Measurements from ENCODE around the gene GATAD2B. TPM values are rescaled to one million over a fixed set of nuclear protein-coding genes. Genes with fewer than 3 reads are reported as not detected.
"Not testable (repeated sequence)": the region's sequence is repeated elsewhere in the genome, so short reads cannot be mapped to it uniquely, and the experiment has no call there.

Gene GATAD2B
- total RNA-seq, 2 donors from 2014 or later = 47.8 to 51.1 TPM

- H3K27ac Mint-ChIP-seq = peak overlapping the region; percentile 12
- ATAC-seq (replicated peaks) = no peak
- H3K36me3 Mint-ChIP-seq (ENCODE audit: low read depth) = peaks cover 43% of the 10 kb centered on the region
- no peaks in the 10 kb centered on the region for H3K9me3 Mint-ChIP-seq
- no peak overlapping the region for H3K4me3 Mint-ChIP-seq
- no peaks in the 10 kb centered on the region for H3K27me3 Mint-ChIP-seq
- H3K4me1 Mint-ChIP-seq = no peaks in the 10 kb centered on the region
These were observed 6.7 kb upstream of the GATAD2B start for GRCh38 chr1:153929426-153929825.

- H3K27me3 Mint-ChIP-seq = no peaks in the 10 kb centered on the region
- ATAC-seq (replicated peaks) = no peak
- H3K36me3 Mint-ChIP-seq (ENCODE audit: low read depth) = peaks cover 37% of the 10 kb centered on the region
- H3K9me3 Mint-ChIP-seq = no peaks in the 10 kb centered on the region
- H3K27ac Mint-ChIP-seq = peak overlapping the region; percentile 12
- H3K4me1 Mint-ChIP-seq = no peaks in the 10 kb centered on the region
- H3K4me3 Mint-ChIP-seq = no peak overlapping the region
These were observed 6.1 kb upstream of the GATAD2B start for GRCh38 chr1:153928791-153929341.

GRCh38 chr1:153928245-153928644 is 5.5 kb upstream of the GATAD2B start:
- no peak overlapping the region for H3K4me3 Mint-ChIP-seq
- H3K27me3 Mint-ChIP-seq = no peaks in the 10 kb centered on the region
- peaks cover 39% of the 10 kb centered on the region for H3K36me3 Mint-ChIP-seq (ENCODE audit: low read depth)
- no peaks in the 10 kb centered on the region for H3K4me1 Mint-ChIP-seq
- no peaks in the 10 kb centered on the region for H3K9me3 Mint-ChIP-seq
- H3K27ac Mint-ChIP-seq = peak overlapping the region; percentile 20
- ATAC-seq (replicated peaks) = no peak

- H3K4me3 Mint-ChIP-seq = no peak overlapping the region
- no peak for ATAC-seq (replicated peaks)
- no peak overlapping the region for H3K27ac Mint-ChIP-seq
- no peaks in the 10 kb centered on the region for H3K27me3 Mint-ChIP-seq
- H3K9me3 Mint-ChIP-seq = no peaks in the 10 kb centered on the region
- H3K4me1 Mint-ChIP-seq = peaks cover 3% of the 10 kb centered on the region
- H3K36me3 Mint-ChIP-seq (ENCODE audit: low read depth) = peaks cover 33% of the 10 kb centered on the region
These were observed 3.6 kb upstream of the GATAD2B start for GRCh38 chr1:153926405-153926804.

GRCh38 chr1:153922076-153922971 is 448 bp downstream of the GATAD2B start:
- Mint-ChIP-seq H3K36me3 (ENCODE audit: low read depth) (peaks cover 43% of the 10 kb centered on the region), H3K4me1 (peaks cover 21% of the 10 kb centered on the region), H3K27me3 (no peaks in the 10 kb centered on the region), H3K27ac (peak overlapping the region; percentile 92), H3K4me3 (peak overlapping the region; percentile 96), H3K9me3 (no peaks in the 10 kb centered on the region)
- peak; percentile 20 for ATAC-seq (replicated peaks)

GRCh38 chr1:153921803-153922075 is 1.0 kb downstream of the GATAD2B start:
- Mint-ChIP-seq H3K36me3 (ENCODE audit: low read depth) (peaks cover 44% of the 10 kb centered on the region), H3K9me3 (no peaks in the 10 kb centered on the region), H3K4me3 (peak overlapping the region; percentile 96), H3K4me1 (peaks cover 21% of the 10 kb centered on the region), H3K27me3 (no peaks in the 10 kb centered on the region), H3K27ac (peak overlapping the region; percentile 92)
- no peak for ATAC-seq (replicated peaks)

GRCh38 chr1:153921080-153921802 is 1.5 kb downstream of the GATAD2B start:
- peak overlapping the region; percentile 96 for H3K4me3 Mint-ChIP-seq
- peaks cover 48% of the 10 kb centered on the region for H3K36me3 Mint-ChIP-seq (ENCODE audit: low read depth)
- peaks cover 22% of the 10 kb centered on the region for H3K4me1 Mint-ChIP-seq
- ATAC-seq (replicated peaks) = no peak
- H3K27ac Mint-ChIP-seq = peak overlapping the region; percentile 92
- no peaks in the 10 kb centered on the region for H3K27me3 Mint-ChIP-seq
- no peaks in the 10 kb centered on the region for H3K9me3 Mint-ChIP-seq

GRCh38 chr1:153919876-153920852 is 2.6 kb downstream of the GATAD2B start:
- Mint-ChIP-seq H3K27ac (peak overlapping the region; percentile 92), H3K27me3 (no peaks in the 10 kb centered on the region), H3K4me1 (peaks cover 25% of the 10 kb centered on the region), H3K36me3 (ENCODE audit: low read depth) (peaks cover 57% of the 10 kb centered on the region), H3K9me3 (no peaks in the 10 kb centered on the region), H3K4me3 (peak overlapping the region; percentile 96)
- ATAC-seq (replicated peaks) = no peak

- Mint-ChIP-seq H3K27ac (no peak overlapping the region), H3K36me3 (ENCODE audit: low read depth) (peaks cover 58% of the 10 kb centered on the region), H3K9me3 (no peaks in the 10 kb centered on the region), H3K4me3 (no peak overlapping the region), H3K27me3 (no peaks in the 10 kb centered on the region), H3K4me1 (peaks cover 32% of the 10 kb centered on the region)
- peak; percentile 59 for ATAC-seq (replicated peaks)
These were observed 6.5 kb downstream of the GATAD2B start for GRCh38 chr1:153916297-153916696.

GRCh38 chr1:153912349-153912748 is 10.4 kb downstream of the GATAD2B start:
- H3K27ac Mint-ChIP-seq = peak overlapping the region; percentile 62
- H3K4me3 Mint-ChIP-seq = no peak overlapping the region
- peaks cover 52% of the 10 kb centered on the region for H3K36me3 Mint-ChIP-seq (ENCODE audit: low read depth)
- H3K9me3 Mint-ChIP-seq = no peaks in the 10 kb centered on the region
- ATAC-seq (replicated peaks) = no peak
- H3K27me3 Mint-ChIP-seq = no peaks in the 10 kb centered on the region
- peaks cover 21% of the 10 kb centered on the region for H3K4me1 Mint-ChIP-seq

GRCh38 chr1:153910560-153910959 is 12.2 kb downstream of the GATAD2B start:
- Mint-ChIP-seq H3K4me1 (peaks cover 21% of the 10 kb centered on the region), H3K36me3 (ENCODE audit: low read depth) (peaks cover 53% of the 10 kb centered on the region)
- H3K27me3 Mint-ChIP-seq; H3K27ac Mint-ChIP-seq; H3K9me3 Mint-ChIP-seq; H3K4me3 Mint-ChIP-seq; ATAC-seq (replicated peaks): not testable (repeated sequence)

GRCh38 chr1:153908071-153908470 is 14.7 kb downstream of the GATAD2B start:
- H3K4me1 Mint-ChIP-seq = peaks cover 21% of the 10 kb centered on the region
- H3K4me3 Mint-ChIP-seq = no peak overlapping the region
- ATAC-seq (replicated peaks) = no peak
- no peaks in the 10 kb centered on the region for H3K27me3 Mint-ChIP-seq
- H3K9me3 Mint-ChIP-seq = no peaks in the 10 kb centered on the region
- peaks cover 52% of the 10 kb centered on the region for H3K36me3 Mint-ChIP-seq (ENCODE audit: low read depth)
- no peak overlapping the region for H3K27ac Mint-ChIP-seq

GRCh38 chr1:153907134-153907533 is 15.6 kb downstream of the GATAD2B start:
- no peak for ATAC-seq (replicated peaks)
- H3K27ac Mint-ChIP-seq = no peak overlapping the region
- no peak overlapping the region for H3K4me3 Mint-ChIP-seq
- H3K4me1 Mint-ChIP-seq = peaks cover 18% of the 10 kb centered on the region
- no peaks in the 10 kb centered on the region for H3K9me3 Mint-ChIP-seq
- H3K27me3 Mint-ChIP-seq = no peaks in the 10 kb centered on the region
- peaks cover 47% of the 10 kb centered on the region for H3K36me3 Mint-ChIP-seq (ENCODE audit: low read depth)

- Mint-ChIP-seq H3K36me3 (ENCODE audit: low read depth) (peaks cover 41% of the 10 kb centered on the region), H3K4me3 (no peak overlapping the region), H3K4me1 (peaks cover 10% of the 10 kb centered on the region), H3K27ac (peak overlapping the region; percentile 60), H3K9me3 (no peaks in the 10 kb centered on the region), H3K27me3 (no peaks in the 10 kb centered on the region)
- no peak for ATAC-seq (replicated peaks)
These were observed 16.4 kb downstream of the GATAD2B start for GRCh38 chr1:153906396-153906795.
